K562 (cell line): Measurements from ENCODE around the gene MYOZ1. TPM values are rescaled to one million over a fixed set of nuclear protein-coding genes. Genes with fewer than 3 reads are reported as not detected.

Source experiments
- ATAC-seq: fragments of 200-7000 bp; cut with Tn5 transposase; 3 replicates; pipeline ENCODE4 v1.9.1; 2020; ENCODE audit warnings: moderate library complexity
- BruUV-seq: library from RNA; stranded (reverse); fragments of 400-500 nt; replicated peaks from 2 replicates; lab custom pipeline; 2021; lab: Mats Ljungman, UMichigan
- CTCF ChIA-PET: fragments of 300-600 bp; formaldehyde crosslinking; extraction: SDS; loops from one replicate; lab custom pipeline; 2021; ENCODE audit warnings: low intra/inter-chr PET ratio; lab: Yijun Ruan, JAX
- POLR2A ChIA-PET: fragments of 300-600, 350-650 bp; sonication (Branson Sonifier 250); formaldehyde crosslinking; extraction: SDS; loops from one replicate; lab custom pipeline; 2021; ENCODE audit warnings: antibody characterized with exemption, inconsistent platforms; lab: Yijun Ruan, JAX
- DNase-seq, 4 experiments: peaks; one replicate each; pipeline versions ENCODE4 v3.0.0 to v3.0.0-alpha.2; 2011 to 2018; ENCODE audit warnings: low spot score in 3 of 4, mixed read lengths in 3 of 4; ENCODE audit errors: extremely low read depth in 1 of 4
- FAIRE-seq: peaks from 2 replicates; lab custom pipeline; 2011; peaks lifted over from hg19 to GRCh38; lab: Jason Lieb, UNC
- H2AFZ ChIP-seq: 2 replicates; pipeline ENCODE4 v1.6.0; 2011; ENCODE audit warnings: low read depth, low read length, control low read depth, inconsistent platforms
- H3K27ac ChIP-seq: fragments of 200-600 bp; 3 replicates; pipeline ENCODE4 v1.8.0; 2011; ENCODE audit warnings: low read depth, mild to moderate bottlenecking, control low read depth, inconsistent platforms, low read length, moderate library complexity, mixed read lengths; ENCODE audit errors: extremely low read depth
- H3K27me3 ChIP-seq, 2 experiments: fragments of 300-600 bp in 1 of 2; 2 replicates in 1 of 2; 3 replicates in 1 of 2; pipeline versions ENCODE4 v1.6.0 to v1.8.0; 2011; ENCODE audit warnings: inconsistent platforms in 2 of 2, low read length in 2 of 2, mild to moderate bottlenecking in 1 of 2, mixed read lengths in 1 of 2, moderate library complexity in 1 of 2; ENCODE audit not compliant: control insufficient read depth in 2 of 2, insufficient read depth in 2 of 2
- H3K36me3 ChIP-seq: fragments of 300-600 bp; 3 replicates; pipeline ENCODE4 v1.8.0; 2011; ENCODE audit warnings: mild to moderate bottlenecking, low read length, inconsistent platforms; ENCODE audit not compliant: control insufficient read depth, insufficient read depth
- H3K4me1 ChIP-seq, 2 experiments: fragments of 200-600 bp in 1 of 2; replicated peaks in 1 of 2; 2 replicates in 1 of 2; 3 replicates in 1 of 2; pipeline versions ENCODE4 v1.5.1 to v1.8.0; 2011; ENCODE audit warnings: inconsistent platforms in 2 of 2, low read length in 2 of 2, mild to moderate bottlenecking in 1 of 2, mixed read lengths in 1 of 2, moderate library complexity in 1 of 2; ENCODE audit not compliant: control insufficient read depth in 2 of 2, insufficient read depth in 2 of 2
- H3K4me2 ChIP-seq: 2 replicates; pipeline ENCODE4 v1.6.1; 2011; ENCODE audit warnings: low read length, control low read depth, inconsistent platforms, mixed read lengths; ENCODE audit not compliant: insufficient read depth
- H3K4me3 ChIP-seq: fragments of 200-600 bp; sonication (generic), shearing (Covaris generic); 2 replicates; pipeline ENCODE4 v1.5.1; 2016; ENCODE audit warnings: control low read depth, inconsistent platforms
- H3K79me2 ChIP-seq: fragments of 200-600 bp; 3 replicates; pipeline ENCODE4 v1.8.0; 2011; ENCODE audit warnings: low read length, inconsistent platforms; ENCODE audit not compliant: control insufficient read depth, insufficient read depth
- H3K9ac ChIP-seq, 2 experiments: 2 replicates each; pipeline versions ENCODE4 v1.6.0 to v1.6.1; 2011; ENCODE audit warnings: low read depth in 2 of 2, low read length in 2 of 2, control low read depth in 1 of 2, inconsistent platforms in 1 of 2, mild to moderate bottlenecking in 1 of 2, mixed read lengths in 1 of 2; ENCODE audit not compliant: insufficient read depth in 1 of 2
- H3K9me1 ChIP-seq: one replicate; pipeline ENCODE4 v1.6.0; 2011; ENCODE audit warnings: inconsistent platforms, mild to moderate bottlenecking, low read length, moderate library complexity; ENCODE audit not compliant: control insufficient read depth, insufficient read depth
- H3K9me3 ChIP-seq: replicated peaks from 2 replicates; pipeline ENCODE4 v1.5.1; 2011; ENCODE audit warnings: low read depth, low read length, inconsistent platforms; ENCODE audit not compliant: control insufficient read depth, insufficient read depth
- H4K20me1 ChIP-seq: replicated peaks from 2 replicates; pipeline ENCODE4 v1.6.1; 2011; ENCODE audit warnings: low read length, inconsistent platforms, mixed read lengths; ENCODE audit not compliant: control insufficient read depth, insufficient read depth
- CCAR2 ChIP-seq: fragments of 200-400 bp; formaldehyde crosslinking; IDR thresholded peaks from 2 replicates; pipeline ENCODE4 v1.6.1; 2017; ENCODE audit warnings: mild to moderate bottlenecking, low read depth, low read length
- PRMT5 ChIP-seq: sonication (generic); formaldehyde crosslinking; IDR thresholded peaks from 2 replicates; pipeline ENCODE4 v1.5.0; 2020; ENCODE audit warnings: missing genetic modification reagents
- PTBP1 ChIP-seq: fragments of 200-400 bp; formaldehyde crosslinking; IDR thresholded peaks from 2 replicates; pipeline ENCODE4 v1.6.1; 2017; ENCODE audit warnings: low read depth, low read length
- RBM22 ChIP-seq: fragments of 200-400 bp; formaldehyde crosslinking; IDR thresholded peaks from 2 replicates; pipeline ENCODE4 v1.6.1; 2018; ENCODE audit warnings: low read length, low read depth; ENCODE audit not compliant: poor library complexity, severe bottlenecking
- SOX6 ChIP-seq: fragments of 450-650 bp; IDR thresholded peaks from 2 replicates; pipeline ENCODE4 v1.6.1; 2014; ENCODE audit warnings: mild to moderate bottlenecking
- WGBS: fragments of 100-300 bp; shearing (Covaris generic); methylation state at CpG from one replicate; pipeline ENCODE4 v1.1.6; 2016; ENCODE audit warnings: low coverage, mixed read lengths; ENCODE audit not compliant: insufficient coverage; ENCODE audit errors: missing lambda C conversion rate; 5-methylcytosine and 5-hydroxymethylcytosine counted together
- in situ Hi-C: fragments of 300-500 bp; cut with MboI; formaldehyde crosslinking; loops from 4 replicates; pipeline ENCODE4 v1.15.0; 2018; ENCODE audit warnings: inconsistent platforms, mixed read lengths
- intact Hi-C: fragments of 100-400 bp; cut with micrococcal nuclease; formaldehyde crosslinking; loops from 2 replicates; pipeline ENCODE4 v1.14.2; 2022
- polyA plus RNA-seq, 8 experiments: library from polyadenylated mRNA; depleted of rRNA in 4 of 8; stranded (reverse) in 5 of 8; unstranded in 3 of 8; fragments of >200 nt; fragmentation: Nextera tagmentation in 2 of 8; fragmentation: Illumina TruSeq in 1 of 8; extraction: Ambion mirVana in 2 of 8; extraction: Trizol in 1 of 8; gene quantifications; 2 replicates each; pipeline versions ENCODE4 v1.2.1 to v1.2.3, GENCODE V29; 2011 to 2014; ENCODE audit warnings: inconsistent platforms in 1 of 8, missing spikeins in 1 of 8
- total RNA-seq, 7 experiments: library from RNA; depleted of rRNA in 6 of 7; stranded (reverse); fragments of >200 nt in 6 of 7; fragmentation: Illumina TruSeq in 2 of 7; extraction: Trizol in 2 of 7; gene quantifications; 2 replicates each; pipeline versions ENCODE4 v1.2.1 to v1.2.3, GENCODE V29; 2011 to 2021; ENCODE audit warnings: low replicate concordance in 1 of 7
- TF ChIP-seq, protein P1 (sequence below): fragments of 200-600 bp; sonication (generic); IDR thresholded peaks from one replicate; pipeline ENCODE4 v1.6.1; 2012; ENCODE audit warnings: mild to moderate bottlenecking, low read depth, low read length, inconsistent platforms

MYOZ1 gene
- total and polyA plus RNA-seq, 9 of the 15 experiments (the other 6 are each of a cell fraction or from before 2014, with no cell fraction given): 0.03 to 0.18 (median 0.07) TPM; not detected in 5

DNA sequence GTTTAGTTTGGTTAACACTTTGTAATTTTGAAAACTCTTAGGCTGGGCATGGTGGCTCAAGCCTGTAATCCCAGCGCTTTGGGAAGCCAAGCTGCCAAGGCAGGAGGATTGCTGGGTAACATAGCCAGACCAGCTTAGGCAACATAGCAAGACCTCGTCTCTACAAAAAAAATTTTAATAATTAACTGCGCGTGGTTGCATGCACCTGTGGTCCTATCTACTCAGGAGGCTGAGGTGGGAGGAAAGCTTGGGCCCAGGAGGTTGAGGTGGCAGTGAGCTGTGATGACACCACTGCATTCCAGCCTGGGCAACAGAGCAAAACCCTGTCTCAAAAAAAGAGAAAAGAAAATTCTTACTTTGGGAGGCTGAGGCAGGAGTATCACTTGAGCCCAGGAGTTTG is 18.2 kb downstream of the MYOZ1 start:
- intact Hi-C loops: no loop called here

More for the DNA sequence above, 18.2 kb downstream of the MYOZ1 start:
- Histone ChIP-seq H3K9ac (peak overlapping the region in 1 of 2 experiments; percentile 31; a peak in 1 of 4 replicates), H3K4me3 (no peak overlapping the region), H3K4me1 (peaks cover 7 to 14% of the 10 kb centered on the region in 2 experiments; a peak in 4 of 5 replicates), H3K79me2 (peaks cover 33% of the 10 kb centered on the region), H3K27me3 (no peaks in the 10 kb centered on the region), H3K36me3 (no peaks in the 10 kb centered on the region), H3K27ac (no peak overlapping the region), H3K9me1 (no peaks in the 10 kb centered on the region), H3K4me2 (no peak overlapping the region), H2AFZ (no peak overlapping the region), H4K20me1 (no peaks in the 10 kb centered on the region), H3K9me3 (no peaks in the 10 kb centered on the region)
- DNase-seq (no peak), FAIRE-seq (no peak), ATAC-seq (no peak)
- TF ChIP-seq SOX6 (no peak), PRMT5 (CRISPR knock-in tag) (no peak), PTBP1 (no peak), RBM22 (no peak), CCAR2 (no peak)
- TF ChIP-seq, protein P1, sequence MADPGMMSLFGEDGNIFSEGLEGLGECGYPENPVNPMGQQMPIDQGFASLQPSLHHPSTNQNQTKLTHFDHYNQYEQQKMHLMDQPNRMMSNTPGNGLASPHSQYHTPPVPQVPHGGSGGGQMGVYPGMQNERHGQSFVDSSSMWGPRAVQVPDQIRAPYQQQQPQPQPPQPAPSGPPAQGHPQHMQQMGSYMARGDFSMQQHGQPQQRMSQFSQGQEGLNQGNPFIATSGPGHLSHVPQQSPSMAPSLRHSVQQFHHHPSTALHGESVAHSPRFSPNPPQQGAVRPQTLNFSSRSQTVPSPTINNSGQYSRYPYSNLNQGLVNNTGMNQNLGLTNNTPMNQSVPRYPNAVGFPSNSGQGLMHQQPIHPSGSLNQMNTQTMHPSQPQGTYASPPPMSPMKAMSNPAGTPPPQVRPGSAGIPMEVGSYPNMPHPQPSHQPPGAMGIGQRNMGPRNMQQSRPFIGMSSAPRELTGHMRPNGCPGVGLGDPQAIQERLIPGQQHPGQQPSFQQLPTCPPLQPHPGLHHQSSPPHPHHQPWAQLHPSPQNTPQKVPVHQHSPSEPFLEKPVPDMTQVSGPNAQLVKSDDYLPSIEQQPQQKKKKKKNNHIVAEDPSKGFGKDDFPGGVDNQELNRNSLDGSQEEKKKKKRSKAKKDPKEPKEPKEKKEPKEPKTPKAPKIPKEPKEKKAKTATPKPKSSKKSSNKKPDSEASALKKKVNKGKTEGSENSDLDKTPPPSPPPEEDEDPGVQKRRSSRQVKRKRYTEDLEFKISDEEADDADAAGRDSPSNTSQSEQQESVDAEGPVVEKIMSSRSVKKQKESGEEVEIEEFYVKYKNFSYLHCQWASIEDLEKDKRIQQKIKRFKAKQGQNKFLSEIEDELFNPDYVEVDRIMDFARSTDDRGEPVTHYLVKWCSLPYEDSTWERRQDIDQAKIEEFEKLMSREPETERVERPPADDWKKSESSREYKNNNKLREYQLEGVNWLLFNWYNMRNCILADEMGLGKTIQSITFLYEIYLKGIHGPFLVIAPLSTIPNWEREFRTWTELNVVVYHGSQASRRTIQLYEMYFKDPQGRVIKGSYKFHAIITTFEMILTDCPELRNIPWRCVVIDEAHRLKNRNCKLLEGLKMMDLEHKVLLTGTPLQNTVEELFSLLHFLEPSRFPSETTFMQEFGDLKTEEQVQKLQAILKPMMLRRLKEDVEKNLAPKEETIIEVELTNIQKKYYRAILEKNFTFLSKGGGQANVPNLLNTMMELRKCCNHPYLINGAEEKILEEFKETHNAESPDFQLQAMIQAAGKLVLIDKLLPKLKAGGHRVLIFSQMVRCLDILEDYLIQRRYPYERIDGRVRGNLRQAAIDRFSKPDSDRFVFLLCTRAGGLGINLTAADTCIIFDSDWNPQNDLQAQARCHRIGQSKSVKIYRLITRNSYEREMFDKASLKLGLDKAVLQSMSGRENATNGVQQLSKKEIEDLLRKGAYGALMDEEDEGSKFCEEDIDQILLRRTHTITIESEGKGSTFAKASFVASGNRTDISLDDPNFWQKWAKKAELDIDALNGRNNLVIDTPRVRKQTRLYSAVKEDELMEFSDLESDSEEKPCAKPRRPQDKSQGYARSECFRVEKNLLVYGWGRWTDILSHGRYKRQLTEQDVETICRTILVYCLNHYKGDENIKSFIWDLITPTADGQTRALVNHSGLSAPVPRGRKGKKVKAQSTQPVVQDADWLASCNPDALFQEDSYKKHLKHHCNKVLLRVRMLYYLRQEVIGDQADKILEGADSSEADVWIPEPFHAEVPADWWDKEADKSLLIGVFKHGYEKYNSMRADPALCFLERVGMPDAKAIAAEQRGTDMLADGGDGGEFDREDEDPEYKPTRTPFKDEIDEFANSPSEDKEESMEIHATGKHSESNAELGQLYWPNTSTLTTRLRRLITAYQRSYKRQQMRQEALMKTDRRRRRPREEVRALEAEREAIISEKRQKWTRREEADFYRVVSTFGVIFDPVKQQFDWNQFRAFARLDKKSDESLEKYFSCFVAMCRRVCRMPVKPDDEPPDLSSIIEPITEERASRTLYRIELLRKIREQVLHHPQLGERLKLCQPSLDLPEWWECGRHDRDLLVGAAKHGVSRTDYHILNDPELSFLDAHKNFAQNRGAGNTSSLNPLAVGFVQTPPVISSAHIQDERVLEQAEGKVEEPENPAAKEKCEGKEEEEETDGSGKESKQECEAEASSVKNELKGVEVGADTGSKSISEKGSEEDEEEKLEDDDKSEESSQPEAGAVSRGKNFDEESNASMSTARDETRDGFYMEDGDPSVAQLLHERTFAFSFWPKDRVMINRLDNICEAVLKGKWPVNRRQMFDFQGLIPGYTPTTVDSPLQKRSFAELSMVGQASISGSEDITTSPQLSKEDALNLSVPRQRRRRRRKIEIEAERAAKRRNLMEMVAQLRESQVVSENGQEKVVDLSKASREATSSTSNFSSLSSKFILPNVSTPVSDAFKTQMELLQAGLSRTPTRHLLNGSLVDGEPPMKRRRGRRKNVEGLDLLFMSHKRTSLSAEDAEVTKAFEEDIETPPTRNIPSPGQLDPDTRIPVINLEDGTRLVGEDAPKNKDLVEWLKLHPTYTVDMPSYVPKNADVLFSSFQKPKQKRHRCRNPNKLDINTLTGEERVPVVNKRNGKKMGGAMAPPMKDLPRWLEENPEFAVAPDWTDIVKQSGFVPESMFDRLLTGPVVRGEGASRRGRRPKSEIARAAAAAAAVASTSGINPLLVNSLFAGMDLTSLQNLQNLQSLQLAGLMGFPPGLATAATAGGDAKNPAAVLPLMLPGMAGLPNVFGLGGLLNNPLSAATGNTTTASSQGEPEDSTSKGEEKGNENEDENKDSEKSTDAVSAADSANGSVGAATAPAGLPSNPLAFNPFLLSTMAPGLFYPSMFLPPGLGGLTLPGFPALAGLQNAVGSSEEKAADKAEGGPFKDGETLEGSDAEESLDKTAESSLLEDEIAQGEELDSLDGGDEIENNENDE: no peak
- BruUV-seq: no TSS peak
- 76% methylated on average over 4 of the region's 4 CpGs for WGBS
- ChIA-PET CTCF (no interaction called here), POLR2A (interaction anchor here (0.7 to 2.6 kb wide), 4 partner anchors 15 to 91 kb away, joined by 3 to 7 read pairs (median 4); no protein-coding TSS in a partner anchor)
- in situ Hi-C loops: no loop called here
